CD14-positive monocyte (primary cell): ENCODE measurements around the gene DOCK4. TPM values are rescaled to one million over a fixed set of nuclear protein-coding genes. Genes with fewer than 3 reads are reported as not detected.

Experiments
- DNase-seq, 3 donors: peaks; one replicate each; pipeline ENCODE4 v3.0.0-alpha.2; 2011 to 2022
- H2AFZ ChIP-seq: 2 replicates; pipeline ENCODE4 v1.6.0; 2012; ENCODE audit warnings: mild to moderate bottlenecking, low read depth, low read length, inconsistent platforms; ENCODE audit not compliant: insufficient read depth, poor library complexity, severe bottlenecking
- H3K27ac ChIP-seq, 2 donors: 1 replicate in 1 of 2; 2 replicates in 1 of 2; pipeline ENCODE4 v1.5.1; 2012 to 2013; ENCODE audit warnings: low read length in 2 of 2, control low read depth in 1 of 2, inconsistent platforms in 1 of 2, low read depth in 1 of 2, mild to moderate bottlenecking in 1 of 2
- H3K27me3 ChIP-seq, 2 donors: one replicate each; pipeline versions ENCODE4 v1.6.0 to v1.6.1; 2011 to 2013; ENCODE audit warnings: low read length in 2 of 2; ENCODE audit not compliant: control insufficient read depth in 2 of 2, insufficient read depth in 2 of 2
- H3K36me3 ChIP-seq, 2 donors: replicated peaks in 1 of 2; 1 replicate in 1 of 2; 2 replicates in 1 of 2; pipeline versions ENCODE4 v1.5.1 to v1.6.1; 2012 to 2013; ENCODE audit warnings: low read length in 2 of 2, control low read depth in 1 of 2, inconsistent platforms in 1 of 2, mild to moderate bottlenecking in 1 of 2; ENCODE audit not compliant: insufficient read depth in 2 of 2, control insufficient read depth in 1 of 2
- H3K4me1 ChIP-seq, 2 donors: 1 replicate in 1 of 2; 2 replicates in 1 of 2; pipeline versions ENCODE4 v1.5.1 to v1.6.1; 2012 to 2013; ENCODE audit warnings: low read length in 2 of 2, control low read depth in 1 of 2, inconsistent platforms in 1 of 2, mild to moderate bottlenecking in 1 of 2, moderate library complexity in 1 of 2; ENCODE audit not compliant: insufficient read depth in 2 of 2, control insufficient read depth in 1 of 2
- H3K4me2 ChIP-seq: replicated peaks from 2 replicates; pipeline ENCODE3; 2012; ENCODE audit warnings: low read length, moderate library complexity, mild to moderate bottlenecking; ENCODE audit not compliant: poor library complexity, severe bottlenecking; ENCODE audit errors: extremely low read depth
- H3K4me3 ChIP-seq, 3 experiments: fragments of 200-600 bp in 1 of 3; sonication (generic) in 1 of 3; replicated peaks in 1 of 3; 1 replicate in 2 of 3; 2 replicates in 1 of 3; pipeline ENCODE4 v1.5.1; 2011 to 2013; ENCODE audit warnings: low read length in 3 of 3, mild to moderate bottlenecking in 3 of 3, control low read depth in 2 of 3, low read depth in 2 of 3, inconsistent platforms in 1 of 3, moderate library complexity in 1 of 3
- H3K79me2 ChIP-seq: 2 replicates; pipeline ENCODE4 v1.6.0; 2012; ENCODE audit warnings: mild to moderate bottlenecking, control low read depth, inconsistent platforms, low read length, moderate library complexity; ENCODE audit not compliant: insufficient read depth
- H3K9ac ChIP-seq: 2 replicates; pipeline ENCODE4 v1.6.0; 2017; ENCODE audit warnings: low read length, mild to moderate bottlenecking; ENCODE audit not compliant: insufficient read depth, poor library complexity, severe bottlenecking
- H3K9me3 ChIP-seq, 2 donors: replicated peaks in 1 of 2; 1 replicate in 1 of 2; 2 replicates in 1 of 2; pipeline versions ENCODE4 v1.5.1 to v1.6.1; 2012 to 2013; ENCODE audit warnings: low read length in 2 of 2, control low read depth in 1 of 2; ENCODE audit not compliant: control insufficient read depth in 1 of 2, insufficient read depth in 1 of 2
- H4K20me1 ChIP-seq: 2 replicates; pipeline ENCODE4 v1.6.0; 2012; ENCODE audit warnings: mild to moderate bottlenecking, low read length, control low read depth, moderate library complexity; ENCODE audit not compliant: insufficient read depth
- H3K27ac Mint-ChIP-seq, 7 donors: one replicate each; pipeline ENCODE4 v1.8.0; 2020; ENCODE audit warnings: mild to moderate bottlenecking in 7 of 7, mixed read lengths in 7 of 7, moderate library complexity in 6 of 7, inconsistent platforms in 2 of 7
- H3K27me3 Mint-ChIP-seq, 3 donors: one replicate each; pipeline ENCODE4 v1.8.0; 2021 to 2022; ENCODE audit warnings: low read depth in 3 of 3, mild to moderate bottlenecking in 3 of 3, mixed read lengths in 3 of 3, moderate library complexity in 3 of 3, inconsistent platforms in 1 of 3
- H3K36me3 Mint-ChIP-seq, 2 donors: one replicate each; pipeline ENCODE4 v1.8.0; 2020; ENCODE audit warnings: mixed read lengths in 2 of 2, inconsistent platforms in 1 of 2, mild to moderate bottlenecking in 1 of 2
- H3K4me1 Mint-ChIP-seq: one replicate; pipeline ENCODE4 v1.8.0; 2020; ENCODE audit warnings: mild to moderate bottlenecking, mixed read lengths
- H3K4me3 Mint-ChIP-seq, 2 donors: one replicate each; pipeline ENCODE4 v1.8.0; 2020; ENCODE audit warnings: mild to moderate bottlenecking in 2 of 2, mixed read lengths in 2 of 2, moderate library complexity in 1 of 2
- H3K9me3 Mint-ChIP-seq, 7 donors: one replicate each; pipeline ENCODE4 v1.8.0; 2020 to 2022; ENCODE audit warnings: mixed read lengths in 7 of 7, mild to moderate bottlenecking in 6 of 7, moderate library complexity in 6 of 7, inconsistent platforms in 2 of 7
- CTCF ChIP-seq: fragments of 200-600 bp; IDR thresholded peaks from one replicate; pipeline ENCODE4 v1.8.0; 2022; ENCODE audit warnings: antibody characterized with exemption, mild to moderate bottlenecking
- WGBS: methylation state at CpG from one replicate; pipeline ENCODE4 v1.1.5; 2013; ENCODE audit warnings: missing lambda C conversion rate; ENCODE audit not compliant: insufficient coverage; 5-methylcytosine and 5-hydroxymethylcytosine counted together
- intact Hi-C, 2 donors: fragments of 100-400 bp; cut with micrococcal nuclease; formaldehyde crosslinking; loops; one replicate each; pipeline versions ENCODE4 v1.15.0 to v1.15.1; 2023
- polyA plus RNA-seq, 3 donors: library from polyadenylated mRNA; depleted of rRNA in 1 of 3; unstranded in 2 of 3; stranded (reverse) in 1 of 3; fragments of 300-500 nt in 2 of 3; fragments of >200 nt in 1 of 3; fragmentation: Illumina TruSeq in 2 of 3; gene quantifications; 1 replicate in 2 of 3; 2 replicates in 1 of 3; pipeline ENCODE4 v1.2.3, GENCODE V29; 2012 to 2021

The DOCK4 gene
- polyA plus RNA-seq, 3 donors, result 1.3 to 5.0 (median 2.7) TPM

- H3K27me3 Mint-ChIP-seq, result no peaks in the 10 kb centered on the region
- no peak overlapping the region for H3K4me2 ChIP-seq
- H3K4me3 ChIP-seq, result no peak overlapping the region
- no peak overlapping the region for H3K27ac ChIP-seq
- intact Hi-C loops, result no loop called here
- H3K4me1 Mint-ChIP-seq, result no peaks in the 10 kb centered on the region
- no peaks in the 10 kb centered on the region for H3K9me3 ChIP-seq
- WGBS, result 98% methylated on average over 6 of the region's 7 CpGs
- DNase-seq, result no peak
- H3K9ac ChIP-seq, result no peak overlapping the region
- H3K36me3 ChIP-seq, result no peaks in the 10 kb centered on the region
- H3K27ac Mint-ChIP-seq, result no peak overlapping the region
- no peak for TF ChIP-seq CTCF
- H3K4me3 Mint-ChIP-seq, result no peak overlapping the region
- H3K36me3 Mint-ChIP-seq, result no peaks in the 10 kb centered on the region
- H3K79me2 ChIP-seq, result no peaks in the 10 kb centered on the region
- H3K27me3 ChIP-seq, result no peaks in the 10 kb centered on the region
- no peak overlapping the region for H2AFZ ChIP-seq
- peaks cover 0 to 2% (median 0%) of the 10 kb centered on the region in 7 donors for H3K9me3 Mint-ChIP-seq
- no peaks in the 10 kb centered on the region for H4K20me1 ChIP-seq
- H3K4me1 ChIP-seq, result no peaks in the 10 kb centered on the region
Observed at GRCh38 chr7:112133328-112133727, 72.9 kb downstream of the DOCK4 start.

GRCh38 chr7:112132051-112132694 lies 74.0 kb downstream of the DOCK4 start:
- no peak overlapping the region for H3K4me3 ChIP-seq
- no CpG with 5 or more reads among the region's 4 CpGs for WGBS
- no peaks in the 10 kb centered on the region for H3K27me3 ChIP-seq
- Mint-ChIP-seq H3K27ac (no peak overlapping the region), H3K9me3 (peaks cover 0 to 3% (median 0%) of the 10 kb centered on the region in 7 donors), H3K4me3 (no peak overlapping the region), H3K27me3 (no peaks in the 10 kb centered on the region), H3K36me3 (no peaks in the 10 kb centered on the region), H3K4me1 (no peaks in the 10 kb centered on the region)
- H3K9me3 ChIP-seq, result no peaks in the 10 kb centered on the region
- H3K9ac ChIP-seq, result no peak overlapping the region
- no peak overlapping the region for H2AFZ ChIP-seq
- intact Hi-C loops, result no loop called here
- no peaks in the 10 kb centered on the region for H3K79me2 ChIP-seq
- H3K27ac ChIP-seq, result no peak overlapping the region
- H3K36me3 ChIP-seq, result no peaks in the 10 kb centered on the region
- DNase-seq, result no peak
- TF ChIP-seq CTCF, result no peak
- H4K20me1 ChIP-seq, result no peaks in the 10 kb centered on the region
- H3K4me2 ChIP-seq, result no peak overlapping the region
- H3K4me1 ChIP-seq, result no peaks in the 10 kb centered on the region
